Dedifferentiated amniotic fluid mesenchymal stem cell (primary cell): Measurements from ENCODE around the gene CLMN.

Source experiments
- DNase-seq: peaks from one replicate; pipeline ENCODE4 v3.0.0-alpha.2; 2016; ENCODE audit errors: extremely low spot score

The CLMN gene

GRCh38 chr14:95304342-95304741 lies 15.4 kb downstream of the CLMN start:
- no peak for DNase-seq

- DNase-seq = no peak
Measured at GRCh38 chr14:95303552-95303951, 16.2 kb downstream of the CLMN start.

DNA sequence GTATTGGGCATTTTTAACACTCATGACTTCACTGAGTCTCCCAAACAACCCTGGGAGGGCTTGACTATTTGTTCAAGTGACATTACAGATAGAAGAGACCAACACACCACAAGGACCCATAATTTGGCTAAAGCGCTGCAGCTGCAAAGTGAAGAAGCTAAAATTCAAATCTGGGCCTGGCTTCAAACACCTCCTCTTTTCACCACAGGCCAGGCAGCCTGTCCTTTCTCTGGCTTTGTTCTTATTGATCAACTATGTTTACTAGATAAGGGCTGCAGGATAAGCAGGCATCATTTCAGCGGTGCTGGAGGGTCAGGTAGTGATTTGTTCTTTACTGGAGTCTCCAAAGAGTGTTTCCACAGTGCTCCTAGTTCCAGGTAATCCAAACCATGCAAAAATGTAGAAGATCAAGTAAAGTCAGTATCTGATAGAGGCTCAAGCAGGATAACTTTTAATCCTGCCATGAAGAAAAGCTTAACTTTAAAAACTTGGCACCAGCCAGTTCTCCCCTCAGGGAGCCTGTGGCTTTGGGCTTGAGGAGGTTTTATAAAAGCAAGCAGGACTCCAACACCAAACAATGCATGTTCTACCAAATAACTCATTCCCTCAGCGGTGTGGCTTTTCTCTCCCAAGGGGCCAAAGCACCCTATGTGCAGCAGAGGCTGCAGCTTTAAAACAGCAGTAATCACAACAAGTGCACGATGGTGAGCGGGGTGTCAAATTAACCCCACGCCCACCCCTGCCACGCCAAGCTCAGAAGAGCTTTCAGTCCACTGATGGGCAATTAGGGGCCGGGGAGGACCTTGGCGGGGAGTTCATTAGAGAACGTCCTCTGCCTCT lies 16.8 kb downstream of the CLMN start:
- DNase-seq = no peak

DNA sequence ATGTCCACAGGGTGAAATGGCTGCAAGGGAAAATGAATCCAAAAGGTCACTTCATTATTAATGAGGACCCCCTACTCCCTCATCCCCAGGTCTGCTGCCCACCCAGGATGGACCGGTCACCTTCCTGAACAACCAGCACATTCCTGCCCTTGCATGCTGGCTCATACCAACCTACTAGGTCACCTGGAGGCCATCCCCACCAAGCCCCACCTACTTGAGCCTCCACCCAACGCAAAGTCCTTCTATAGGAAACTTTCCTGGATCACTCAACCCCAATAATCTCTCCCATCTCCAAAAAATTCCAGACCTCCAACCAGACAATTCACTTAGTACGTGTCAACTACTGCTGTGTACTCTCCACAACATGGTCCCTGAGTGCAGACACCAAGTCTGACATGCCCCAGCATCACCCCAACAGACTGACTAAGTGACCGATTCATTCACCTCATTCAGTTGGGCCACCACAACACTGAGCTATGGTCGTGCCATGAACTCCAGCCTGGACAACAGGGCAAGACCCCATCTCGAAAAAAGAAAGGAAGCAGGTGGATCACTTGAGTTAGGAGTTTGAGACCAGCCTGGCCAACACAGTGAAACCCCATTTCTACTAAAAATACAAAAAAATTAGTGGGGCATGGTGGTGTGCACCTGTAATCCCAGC lies 18.1 kb downstream of the CLMN start:
- DNase-seq = no peak

DNA sequence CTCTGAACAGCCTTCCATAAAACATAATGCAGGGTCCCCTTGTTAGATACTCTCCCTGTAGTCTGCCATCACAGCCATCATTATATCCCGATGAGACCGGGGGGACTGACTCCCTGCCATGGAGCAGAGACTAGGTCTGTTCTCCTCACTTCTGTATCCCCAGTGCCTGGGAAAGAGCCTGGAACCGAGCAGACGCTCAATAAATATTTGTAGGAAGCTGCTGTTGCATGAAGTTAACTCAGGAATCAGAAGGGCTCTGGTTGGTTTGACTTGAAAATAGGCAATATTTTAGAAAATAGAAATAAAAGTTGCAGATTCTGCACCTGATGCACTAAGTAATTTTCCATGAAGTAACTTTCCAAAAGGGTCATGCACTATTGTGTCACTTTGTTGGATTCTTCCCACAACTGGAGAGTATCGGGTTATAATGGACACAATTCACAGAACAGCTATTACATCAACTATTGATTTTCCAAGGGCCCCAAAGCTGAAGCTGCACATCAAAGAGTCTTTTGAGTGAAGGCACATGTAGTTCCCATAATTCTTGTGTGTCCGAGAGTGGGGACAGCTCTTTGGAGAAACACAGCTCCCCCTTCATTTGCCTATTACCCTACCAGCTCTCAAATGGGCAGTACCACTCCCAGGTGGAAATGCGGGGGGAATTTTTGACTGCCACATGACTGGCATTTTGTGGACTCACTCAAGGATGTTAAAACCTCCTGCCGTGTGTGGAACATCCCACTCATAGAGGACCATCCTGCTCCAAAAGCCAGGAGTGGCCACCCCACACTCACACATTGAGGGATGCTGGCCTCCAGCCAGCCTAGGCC lies 18.8 kb downstream of the CLMN start:
- DNase-seq = no peak

GRCh38 chr14:95300002-95300696 lies 19.6 kb downstream of the CLMN start:
- DNase-seq = no peak

DNA sequence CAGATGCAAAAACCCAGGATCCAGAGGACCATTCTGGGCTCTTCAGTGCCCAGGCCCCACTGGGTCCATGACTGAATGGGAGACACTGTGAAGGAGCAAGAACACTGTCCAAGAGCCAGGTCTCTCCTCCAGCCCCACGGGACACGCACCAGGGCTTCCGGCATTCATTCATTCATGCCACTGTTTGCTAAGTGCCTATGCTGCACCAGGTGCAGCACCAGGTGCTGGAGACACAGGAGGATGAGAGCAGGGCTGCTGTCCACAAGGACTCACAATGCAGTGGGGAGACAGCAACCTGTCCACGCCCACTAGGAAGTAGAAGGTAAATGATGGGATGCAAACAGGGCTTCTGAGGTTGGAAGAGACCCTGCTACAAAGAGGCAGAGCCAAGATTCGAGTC lies 20.4 kb downstream of the CLMN start:
- DNase-seq = no peak

GRCh38 chr14:95297832-95298231 lies 21.9 kb downstream of the CLMN start:
- DNase-seq = no peak

DNA sequence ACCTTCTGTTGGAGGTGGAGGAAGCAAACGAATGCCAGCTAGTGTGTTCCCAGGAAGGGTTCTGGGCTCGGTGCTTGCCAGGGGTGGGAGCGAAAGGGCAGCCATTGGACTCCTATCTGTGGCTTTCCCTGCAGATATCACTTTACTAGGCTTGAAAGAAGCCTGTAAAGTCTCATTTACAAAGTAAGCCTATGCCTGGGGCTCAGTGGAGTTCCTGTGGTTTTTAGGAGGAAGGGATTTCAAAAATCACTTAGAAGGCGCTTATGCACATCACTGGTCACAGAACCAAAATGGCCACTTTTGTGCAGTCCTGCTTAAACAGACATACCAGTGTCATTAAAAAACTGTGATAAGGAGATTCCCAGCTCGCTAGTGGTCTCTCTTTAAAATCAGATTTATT lies 22.7 kb downstream of the CLMN start:
- no peak for DNase-seq

DNA sequence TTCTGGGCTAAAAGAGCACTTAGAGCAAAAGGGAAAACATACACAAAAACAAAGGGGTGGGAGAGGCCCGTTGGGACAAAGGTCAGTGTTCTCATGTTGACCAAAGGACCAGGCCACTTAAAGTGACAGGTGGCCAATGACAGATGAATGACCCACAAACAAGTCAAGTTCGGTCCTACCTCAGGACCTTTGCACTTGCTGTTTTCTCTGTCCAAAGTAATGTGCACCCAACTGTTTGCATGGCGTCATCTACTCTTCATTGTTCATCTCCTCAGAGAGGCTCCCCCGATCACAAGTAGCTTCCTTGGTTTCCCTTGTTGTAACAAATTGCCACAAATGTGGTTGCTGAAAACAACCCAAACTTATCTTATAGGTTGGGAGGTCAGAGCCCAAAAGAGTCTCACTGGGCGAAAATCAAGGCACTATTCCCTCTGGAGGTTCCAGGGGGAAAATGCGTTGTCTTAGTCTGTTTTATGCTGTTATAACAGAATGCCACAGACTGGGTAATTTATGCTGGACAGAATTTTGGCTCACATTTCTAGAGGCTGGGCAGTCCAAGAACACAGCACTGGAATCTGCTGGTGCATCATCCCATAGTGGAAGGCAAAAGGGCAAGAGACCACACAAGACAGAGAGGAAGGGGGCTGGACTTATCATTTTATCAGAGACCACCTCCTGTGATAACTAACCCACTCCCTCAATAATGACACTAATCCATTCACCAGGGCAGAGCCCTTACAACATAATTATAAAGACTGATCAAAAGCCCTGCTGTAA lies 23.9 kb downstream of the CLMN start:
- DNase-seq = no peak

- DNase-seq = no peak
Measured at GRCh38 chr14:95294834-95295599, 24.7 kb downstream of the CLMN start.

GRCh38 chr14:95294320-95294719 lies 25.4 kb downstream of the CLMN start:
- DNase-seq = no peak

DNA sequence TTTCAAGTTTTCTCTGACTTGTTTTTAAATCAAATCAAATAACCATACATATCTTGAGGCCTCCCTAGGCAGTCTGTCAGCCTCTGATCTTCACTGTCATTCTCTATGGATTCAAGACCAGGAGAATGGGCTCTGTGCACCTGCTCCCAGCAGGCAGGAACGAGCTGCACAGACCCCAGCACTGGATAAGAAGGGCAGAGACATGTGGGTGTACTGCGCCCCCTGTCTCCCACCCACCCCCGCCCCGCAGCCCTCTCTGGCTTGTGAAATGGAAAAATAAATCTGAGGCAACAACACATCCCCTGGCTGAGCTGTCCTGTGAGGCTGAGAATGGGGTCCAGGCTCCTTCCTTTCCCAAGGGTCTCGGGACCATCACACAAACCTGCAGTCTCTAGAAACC lies 26.3 kb downstream of the CLMN start:
- DNase-seq = no peak

DNA sequence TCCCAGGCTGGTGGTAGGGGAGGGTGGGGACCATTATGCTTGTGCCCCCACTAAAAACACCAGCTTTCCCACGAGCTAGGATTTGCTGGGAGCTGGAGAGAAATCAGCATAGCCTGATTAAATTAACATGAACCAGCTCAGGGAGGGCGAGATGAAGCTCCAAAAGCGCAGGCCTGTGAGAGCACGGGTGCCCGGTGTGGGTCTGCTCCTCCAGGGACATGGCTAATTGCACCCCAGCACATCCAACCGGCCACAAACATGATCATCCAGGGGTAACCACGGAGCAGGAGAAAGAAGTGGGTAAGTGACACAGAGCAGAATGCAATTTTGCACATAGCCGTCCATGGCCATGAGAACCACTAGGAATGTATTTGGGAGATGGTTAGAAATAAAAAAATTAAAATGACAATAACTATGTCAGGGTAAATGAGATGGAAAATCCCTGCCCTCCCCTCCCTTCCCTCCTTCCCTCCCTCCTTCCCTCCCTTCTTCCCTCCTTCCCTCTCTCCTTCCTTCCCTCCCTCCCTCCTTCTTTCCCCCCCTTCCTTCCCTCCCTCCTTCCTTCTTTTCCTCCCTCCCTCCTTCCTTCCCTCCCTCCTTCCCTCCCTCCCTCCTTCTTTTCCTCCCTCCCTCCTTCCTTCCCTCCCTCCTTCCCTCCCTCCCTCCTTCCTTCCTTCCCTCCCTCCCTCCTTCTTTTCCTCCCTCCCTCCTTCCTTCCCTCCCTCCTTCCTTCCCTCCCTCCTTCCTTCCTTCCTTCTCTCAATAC lies 26.9 kb downstream of the CLMN start:
- DNase-seq = no peak

- no peak for DNase-seq
Measured at GRCh38 chr14:95291859-95292542, 27.7 kb downstream of the CLMN start.

DNA sequence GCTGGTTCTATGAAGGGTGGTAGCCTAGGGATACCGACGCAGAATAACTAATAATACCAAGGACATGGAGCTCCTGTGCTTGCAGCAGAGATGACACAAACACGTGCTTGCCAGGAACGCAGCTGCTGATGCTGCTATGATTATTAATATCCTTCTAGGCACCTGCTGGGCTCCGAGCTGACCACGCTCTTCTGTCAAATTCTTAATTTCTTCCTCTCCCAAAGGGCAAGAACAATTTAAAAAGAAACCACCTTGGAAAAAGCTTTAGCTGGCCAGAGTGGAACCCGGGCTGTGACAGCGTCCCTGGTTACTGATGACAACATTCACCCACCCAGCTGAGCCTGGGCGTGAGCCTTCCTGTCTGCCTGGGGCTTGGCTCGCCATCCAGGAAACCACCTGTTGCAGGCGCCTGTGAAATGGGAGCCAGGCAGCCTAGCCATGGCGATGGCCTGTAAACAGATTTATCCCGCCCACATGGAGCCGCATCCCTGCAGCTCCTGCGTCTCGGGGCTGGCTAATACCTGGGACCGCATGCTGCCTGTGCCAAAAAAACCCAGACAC lies 28.8 kb downstream of the CLMN start:
- no peak for DNase-seq

GRCh38 chr14:95290021-95290420 lies 29.7 kb downstream of the CLMN start:
- DNase-seq = no peak

DNA sequence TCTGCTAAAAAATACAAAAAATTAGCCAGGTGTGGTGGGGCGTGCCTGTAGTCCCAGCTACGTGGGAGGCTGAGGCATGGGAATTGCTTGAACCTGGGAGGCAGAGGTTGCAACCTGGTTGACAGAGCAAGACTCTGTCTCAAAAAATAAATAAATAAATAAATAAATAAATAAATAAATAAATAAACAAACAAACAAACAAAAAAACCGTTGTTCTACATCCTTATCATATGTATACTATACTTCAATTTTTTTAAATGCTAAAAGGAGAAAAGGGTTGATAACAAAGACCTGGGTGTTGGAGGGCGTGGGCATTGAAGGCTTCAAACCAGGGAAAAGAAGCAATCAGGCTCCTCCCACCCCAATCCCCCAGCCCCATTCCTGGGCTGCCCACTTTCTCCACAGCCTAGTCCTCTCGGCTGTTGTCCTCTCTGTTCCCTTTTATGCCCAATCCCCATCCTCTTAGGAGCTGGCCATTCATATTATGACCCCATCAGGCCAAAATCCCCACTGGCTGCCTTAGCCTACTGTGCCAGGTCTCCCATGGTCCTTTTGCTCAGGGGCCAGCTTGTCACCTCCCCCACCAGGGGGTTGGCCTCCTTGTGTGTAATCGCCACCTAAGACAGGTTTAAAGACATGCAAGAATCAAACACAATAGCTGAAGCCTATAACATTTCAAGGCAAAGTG lies 30.2 kb downstream of the CLMN start:
- no peak for DNase-seq
